Activated T-cell treated with anti-CD3 and anti-CD28 coated beads for 1 hour (primary cell): ENCODE results near the gene TCF7L2.
A peak's percentile ranks its signal among the peaks of the same experiment; 100 is the strongest.

Experiments used
- DNase-seq: peaks from one replicate; pipeline ENCODE4 v3.0.0-alpha.2; 2020; ENCODE audit warnings: low read depth

Gene TCF7L2

DNA sequence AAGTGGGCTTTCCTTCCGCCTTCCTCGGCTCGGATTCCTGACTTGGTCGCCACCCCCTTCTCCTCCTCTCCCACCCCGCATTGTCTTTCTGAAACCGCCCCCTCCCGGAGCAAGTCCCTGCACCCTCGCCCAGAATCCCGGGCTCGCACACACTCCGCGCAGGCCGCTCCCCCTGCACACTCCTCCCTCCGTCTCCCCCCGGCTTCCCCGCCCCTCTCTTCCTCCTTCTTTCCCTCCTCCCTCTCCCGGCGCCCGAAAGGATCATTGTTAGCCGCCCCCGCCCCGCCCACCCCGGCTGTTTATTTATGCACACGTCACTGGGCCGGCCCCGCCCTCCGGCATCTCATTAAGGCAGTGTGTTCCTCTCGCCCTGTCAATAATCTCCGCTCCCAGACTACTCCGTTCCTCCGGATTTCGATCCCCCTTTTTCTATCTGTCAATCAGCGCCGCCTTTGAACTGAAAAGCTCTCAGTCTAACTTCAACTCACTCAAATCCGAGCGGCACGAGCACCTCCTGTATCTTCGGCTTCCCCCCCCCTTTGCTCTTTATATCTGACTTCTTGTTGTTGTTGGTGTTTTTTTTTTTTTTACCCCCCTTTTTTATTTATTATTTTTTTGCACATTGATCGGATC, at the start of gene TCF7L2:
Gene TCF7L2, plus strand, starts transcription at position 373 of the 633 bp plus-strand sequence. CDS start 510 bp downstream, outside the sequence.
- DNase-seq = peak; percentile 48

DNA sequence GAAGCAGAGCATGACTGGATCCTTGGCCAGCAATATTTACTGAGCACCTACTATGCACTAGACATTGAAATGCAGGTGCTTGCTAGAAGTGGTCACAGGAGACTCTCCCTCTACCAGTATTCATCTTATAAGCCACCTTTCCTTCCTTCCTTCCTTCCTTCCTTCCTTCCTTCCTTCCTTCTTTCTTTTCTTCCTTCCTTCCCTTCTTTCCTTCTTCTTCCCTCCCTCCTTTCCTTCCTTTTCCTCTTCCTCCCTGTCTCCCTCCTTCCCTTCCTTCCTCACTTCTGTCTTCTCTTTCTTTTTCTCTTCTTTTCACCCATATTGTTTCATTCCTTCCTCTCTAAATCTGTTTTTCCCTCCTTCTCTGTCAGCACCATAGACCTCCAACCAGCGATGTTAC, 47.3 kb upstream of the TCF7L2 start:
- DNase-seq = no peak

DNA sequence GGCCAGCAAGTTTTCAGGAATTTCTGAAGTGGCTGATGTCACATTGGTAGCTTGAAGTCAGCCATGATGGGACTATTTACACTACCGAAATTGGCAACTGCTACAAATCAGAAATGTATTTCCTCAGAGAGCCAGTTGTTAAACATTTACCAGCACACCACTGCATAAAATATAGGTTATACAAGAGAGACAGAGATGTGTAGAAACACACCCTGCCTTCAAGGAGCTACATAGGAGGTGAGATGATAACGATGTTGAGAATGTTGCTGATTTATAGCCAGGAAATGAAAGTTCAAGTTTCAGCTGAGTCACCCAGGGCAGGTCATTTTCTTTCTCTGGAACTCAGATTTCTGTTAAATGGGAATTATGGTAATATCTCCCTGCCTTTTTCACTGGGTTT, 46.0 kb upstream of the TCF7L2 start:
- no peak for DNase-seq

DNA sequence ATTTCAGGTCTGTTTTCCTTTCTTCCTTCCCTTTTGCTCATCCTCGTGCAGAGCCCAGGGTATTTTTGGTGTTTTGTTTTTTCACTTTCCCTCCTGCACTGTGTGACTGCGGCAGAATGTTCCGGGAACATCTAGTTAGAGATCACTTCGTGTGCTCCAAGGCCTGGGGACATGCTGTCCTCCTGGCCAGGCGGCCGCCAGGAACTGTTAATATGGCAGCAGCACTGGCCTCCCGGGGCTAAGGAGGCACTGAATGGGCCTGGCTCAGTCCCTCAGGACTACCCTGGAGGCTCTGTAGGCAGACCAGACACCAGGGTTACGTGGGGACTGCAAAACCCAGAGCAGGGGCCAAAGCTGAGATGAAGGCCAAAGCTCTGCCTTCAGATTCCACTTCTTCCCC, 43.1 kb upstream of the TCF7L2 start:
- DNase-seq = no peak

DNA sequence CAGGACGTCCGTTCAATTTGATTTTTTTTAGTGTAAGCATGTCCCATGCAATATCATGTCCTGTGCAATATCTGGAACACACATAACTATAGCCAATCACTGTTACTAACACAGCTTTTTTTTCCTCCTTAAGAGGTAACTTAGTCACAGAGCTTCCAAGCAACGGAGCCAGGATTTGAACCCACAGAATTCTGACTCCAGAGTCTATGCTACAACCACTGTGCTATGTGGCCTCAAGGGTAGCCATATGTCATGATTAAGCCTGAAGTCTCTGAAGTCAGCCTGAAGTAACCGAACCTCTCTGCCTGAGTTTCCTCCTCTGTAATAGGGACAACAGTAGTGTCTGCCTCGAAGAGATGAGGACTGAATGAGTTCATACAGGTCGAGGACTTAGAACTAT, 42.2 kb upstream of the TCF7L2 start:
- no peak for DNase-seq

DNA sequence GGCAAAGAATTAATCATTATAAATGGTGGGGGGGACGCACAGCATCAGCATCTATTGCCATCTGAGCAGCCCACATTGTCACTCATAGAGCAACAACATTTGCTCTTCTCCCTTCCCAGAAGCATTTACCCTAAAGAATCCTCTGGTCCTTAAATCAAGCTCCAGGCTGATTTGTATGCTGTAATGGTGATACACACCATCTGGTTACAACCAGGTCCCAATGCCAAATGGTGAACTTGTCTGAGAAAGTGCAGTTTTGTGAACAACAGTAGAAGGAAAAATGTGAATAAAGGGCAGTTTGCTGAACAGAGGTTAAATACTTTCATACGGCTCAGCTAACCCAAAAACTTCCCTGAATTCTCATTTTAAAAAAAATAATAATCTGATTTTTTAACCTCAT, 38.8 kb upstream of the TCF7L2 start:
- no peak for DNase-seq

DNA sequence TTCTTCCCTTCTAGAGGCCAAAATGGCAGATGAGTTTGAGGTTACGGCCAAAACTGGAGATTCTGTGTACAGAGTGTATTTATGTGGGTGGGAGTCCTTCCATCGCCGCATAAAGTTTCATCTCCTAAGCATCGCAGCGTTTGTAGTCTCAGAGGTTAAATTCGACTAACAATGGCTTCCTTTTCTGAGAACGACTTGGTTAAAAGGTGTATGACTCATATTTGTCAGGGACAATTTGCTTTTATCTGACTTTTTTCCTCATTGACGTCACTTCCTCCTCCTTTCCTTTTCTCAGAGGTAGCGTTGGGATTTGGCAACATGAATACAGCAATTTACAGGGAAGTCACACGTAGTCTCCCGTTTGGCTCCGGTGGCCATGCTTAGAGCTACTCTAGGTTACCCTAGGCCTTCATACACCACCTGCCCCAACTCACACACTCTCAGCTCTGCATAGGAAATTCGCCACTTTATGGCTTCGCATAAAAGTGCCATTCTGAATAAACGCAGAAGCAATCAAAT, 37.6 kb upstream of the TCF7L2 start:
- DNase-seq = no peak

DNA sequence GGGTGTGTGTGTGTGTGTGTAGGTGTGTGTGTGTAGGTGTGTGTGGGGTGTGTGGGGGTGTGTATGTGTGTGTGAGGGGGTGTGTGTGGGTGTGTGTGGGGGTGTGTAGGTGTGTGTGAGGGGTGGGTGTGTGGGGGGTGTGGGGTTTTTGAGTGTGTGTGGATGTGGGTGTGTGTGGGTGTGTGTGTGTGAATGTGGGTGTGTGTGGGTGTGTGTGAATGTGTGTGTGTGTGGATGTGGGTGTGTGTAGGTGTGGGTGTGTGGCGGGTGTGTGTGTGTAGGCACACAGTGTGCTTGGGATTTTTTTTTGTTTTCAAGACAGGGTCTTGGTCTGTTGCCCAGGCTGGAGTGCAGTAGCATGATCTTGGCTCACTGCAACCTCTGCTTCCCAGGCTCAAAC, 36.8 kb upstream of the TCF7L2 start:
- no peak for DNase-seq

DNA sequence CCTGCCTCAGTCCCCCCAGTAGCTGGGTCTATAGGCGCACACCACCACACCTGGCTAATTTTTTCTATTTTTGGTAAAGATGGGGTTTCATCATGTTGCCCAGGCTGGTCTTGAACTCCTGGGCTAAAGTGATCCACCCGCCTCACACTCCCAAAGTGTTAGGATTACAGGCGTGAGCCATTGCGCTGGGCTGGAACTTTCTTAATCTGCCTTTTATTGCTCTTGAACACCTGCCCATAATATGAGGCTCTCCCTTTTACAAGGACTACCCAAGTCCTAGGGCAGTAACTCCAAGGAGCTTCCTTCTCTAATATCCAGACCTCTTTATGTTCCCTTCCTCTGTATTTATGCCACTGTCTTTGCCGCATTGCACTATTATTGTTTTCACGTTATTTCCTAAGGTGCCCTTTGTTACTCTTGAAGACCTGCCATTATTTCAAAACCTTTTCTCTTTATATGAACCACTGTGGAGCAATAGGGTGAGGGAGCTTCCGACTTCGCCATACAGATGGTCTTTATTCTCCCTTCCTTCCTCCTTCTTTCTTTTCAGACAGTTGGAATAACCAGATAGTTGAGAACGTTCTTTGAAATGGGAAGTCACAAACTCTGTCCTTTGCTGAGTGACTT, 36.3 kb upstream of the TCF7L2 start:
- DNase-seq = no peak

DNA sequence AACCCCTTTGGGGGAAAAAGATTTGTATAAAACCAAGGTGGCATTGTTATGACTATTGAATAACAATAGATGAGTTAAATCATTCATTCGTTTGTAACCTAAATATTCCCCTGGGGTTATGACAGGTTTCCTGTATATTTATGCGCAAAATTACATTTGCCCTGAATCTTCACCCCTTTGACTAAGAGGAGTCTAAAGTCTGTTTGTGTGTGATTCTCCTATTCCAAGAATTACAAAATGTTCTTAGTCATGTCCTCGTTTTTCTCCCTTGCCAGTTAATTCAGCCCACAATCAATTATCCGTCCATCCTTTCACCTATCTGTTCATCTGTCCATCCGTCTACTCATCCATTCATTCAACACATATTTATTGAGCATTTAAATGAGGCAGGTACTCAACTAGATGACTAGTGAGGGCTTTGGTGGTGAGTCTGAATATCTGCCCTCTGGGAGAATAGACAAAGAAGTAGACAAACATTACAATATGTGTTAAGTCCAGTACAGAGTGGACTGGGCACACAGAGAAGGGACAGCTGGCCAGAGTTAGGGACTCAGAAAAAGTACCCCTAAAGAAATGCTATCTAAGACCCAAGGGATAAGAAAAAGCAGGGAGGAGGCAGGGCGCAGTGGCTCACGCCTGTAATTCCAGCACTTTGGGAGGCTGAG, 35.6 kb upstream of the TCF7L2 start:
- DNase-seq = no peak

DNA sequence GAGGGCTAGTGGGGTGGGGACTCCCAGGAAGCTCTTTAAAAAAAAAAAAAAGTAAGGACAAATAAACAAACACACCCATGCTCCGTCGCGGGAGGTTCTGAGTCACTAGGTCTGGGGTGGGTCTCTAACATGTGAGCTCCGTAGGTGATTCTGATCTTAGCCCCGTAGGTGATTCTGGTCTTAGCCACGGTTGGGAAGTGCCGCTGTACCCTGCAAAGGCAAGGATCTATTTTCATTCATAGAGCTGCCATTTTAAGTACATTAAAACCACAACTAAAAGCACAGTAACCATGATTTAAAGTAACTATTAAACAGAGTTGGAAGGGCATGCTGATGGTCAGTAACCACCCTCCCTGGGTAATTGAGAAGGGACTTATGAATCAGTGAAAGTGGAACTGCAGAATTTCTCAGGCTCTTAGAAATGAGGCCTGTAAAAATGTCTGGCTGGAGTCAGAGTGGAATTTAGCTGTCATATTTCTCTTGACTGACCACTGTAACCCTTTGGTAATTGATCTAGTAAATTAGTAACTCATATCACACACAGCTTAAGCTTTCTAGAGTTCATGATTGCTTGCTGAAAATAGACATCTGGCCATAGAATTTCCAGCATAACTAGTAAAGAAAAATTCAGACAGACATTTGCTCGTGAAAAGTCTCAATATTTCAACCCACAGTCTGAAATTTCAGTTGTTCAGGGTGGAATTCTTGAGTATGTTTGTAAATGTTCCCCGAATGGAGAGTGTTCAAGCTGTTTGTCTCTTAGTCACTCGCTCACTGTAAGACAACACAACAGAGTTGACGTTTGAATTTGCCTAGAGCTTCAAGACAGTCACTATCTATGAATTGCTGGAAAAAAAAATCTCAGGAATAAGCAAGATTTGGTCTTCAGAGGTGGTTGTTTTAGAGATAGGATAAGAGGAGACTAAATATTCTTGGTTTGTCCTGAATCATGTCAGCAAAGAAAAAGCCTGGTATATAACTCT, 34.2 kb upstream of the TCF7L2 start:
- DNase-seq = no peak

DNA sequence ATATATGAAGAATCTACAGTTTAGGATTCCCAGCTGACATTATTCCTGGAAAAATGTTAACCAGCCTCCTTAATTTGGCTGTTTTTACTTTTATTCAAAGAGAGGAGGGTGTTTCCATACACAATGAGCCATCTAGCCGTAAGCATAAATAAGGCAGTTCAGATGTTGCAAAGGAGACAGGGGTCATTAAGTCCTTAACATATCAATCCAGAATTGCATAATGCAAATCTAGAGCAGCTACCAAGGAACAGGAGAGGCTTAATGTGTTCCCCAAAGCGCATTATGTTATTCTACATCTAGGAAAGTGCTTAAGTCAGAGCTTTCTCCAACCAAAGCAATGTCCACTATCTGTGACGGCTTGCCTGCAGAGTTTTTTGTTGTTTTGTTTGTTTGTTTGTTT, 32.4 kb upstream of the TCF7L2 start:
- no peak for DNase-seq

DNA sequence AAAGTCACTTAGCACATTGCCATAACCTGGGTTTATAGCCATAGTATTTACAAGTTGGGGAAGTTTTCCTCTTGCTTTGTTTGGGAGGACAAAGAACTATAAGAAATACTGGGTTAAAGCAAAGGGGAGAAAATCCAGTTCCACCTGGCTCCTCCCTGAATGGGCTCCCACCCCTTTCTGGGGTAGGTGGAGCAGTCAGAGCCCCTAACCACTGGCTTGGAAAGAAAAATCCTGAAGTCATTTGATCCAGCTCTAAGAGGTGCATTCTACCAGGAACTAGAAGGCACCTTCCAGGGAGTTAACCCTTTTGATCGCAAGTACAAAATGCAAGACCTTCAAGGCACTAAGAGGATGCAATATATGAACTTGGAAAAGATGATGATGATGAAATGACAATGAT, 31.3 kb upstream of the TCF7L2 start:
- DNase-seq = no peak

DNA sequence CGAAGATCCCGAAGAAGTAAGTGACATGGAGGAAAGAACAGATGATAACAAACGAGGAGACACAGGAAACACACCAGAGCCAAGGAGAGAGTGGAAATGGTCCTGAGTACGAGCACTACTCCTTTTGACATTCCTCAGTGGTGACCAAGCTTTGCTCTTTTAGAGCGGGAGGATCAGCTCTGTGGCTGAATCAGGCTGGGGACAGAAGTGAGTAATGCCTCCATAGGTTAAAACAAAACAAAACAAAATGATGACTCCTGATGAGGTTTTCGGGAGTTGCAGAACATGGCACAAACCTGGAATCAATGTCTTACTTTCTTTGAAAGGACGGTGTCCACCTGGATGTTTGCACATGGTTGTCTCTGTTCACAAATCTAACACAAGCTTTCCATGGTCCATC, 30.3 kb upstream of the TCF7L2 start:
- no peak for DNase-seq

DNA sequence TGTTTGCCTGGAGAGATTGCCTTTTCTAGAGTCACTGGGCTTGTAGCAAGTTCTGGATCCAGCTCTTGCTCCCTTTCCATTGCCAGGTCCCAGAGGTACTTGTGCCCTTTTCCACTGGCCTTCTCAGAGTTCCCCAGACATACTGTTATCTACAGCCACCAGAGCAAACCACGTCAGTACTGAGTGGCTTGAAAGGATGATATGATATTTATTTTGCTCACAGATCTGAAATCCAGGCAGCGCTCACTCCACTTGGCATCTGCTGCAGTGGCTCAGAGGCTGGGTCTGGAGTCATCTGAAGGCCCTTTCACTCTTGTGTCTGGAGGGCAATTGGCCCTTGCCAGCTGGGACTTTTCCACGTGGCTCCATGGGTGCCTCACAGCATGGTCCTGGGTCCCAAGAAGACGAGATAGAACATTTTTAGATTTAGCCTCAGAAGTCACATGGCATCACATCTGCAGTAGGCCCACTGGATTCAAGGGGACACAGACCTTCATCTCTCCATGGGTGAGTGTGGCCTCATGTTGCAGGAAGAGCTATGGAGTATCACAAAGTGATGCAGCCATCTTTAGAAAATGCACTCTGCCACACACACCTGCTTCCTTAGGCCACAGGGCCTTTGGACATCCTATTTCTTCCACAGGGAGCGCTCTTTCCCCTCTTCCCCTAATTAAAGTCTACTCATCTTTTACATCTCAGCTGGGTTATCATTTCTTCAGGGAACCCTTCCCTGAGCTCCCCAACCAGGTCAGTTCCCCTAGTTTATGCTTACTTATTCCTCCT, 22.9 kb upstream of the TCF7L2 start:
- DNase-seq = no peak

DNA sequence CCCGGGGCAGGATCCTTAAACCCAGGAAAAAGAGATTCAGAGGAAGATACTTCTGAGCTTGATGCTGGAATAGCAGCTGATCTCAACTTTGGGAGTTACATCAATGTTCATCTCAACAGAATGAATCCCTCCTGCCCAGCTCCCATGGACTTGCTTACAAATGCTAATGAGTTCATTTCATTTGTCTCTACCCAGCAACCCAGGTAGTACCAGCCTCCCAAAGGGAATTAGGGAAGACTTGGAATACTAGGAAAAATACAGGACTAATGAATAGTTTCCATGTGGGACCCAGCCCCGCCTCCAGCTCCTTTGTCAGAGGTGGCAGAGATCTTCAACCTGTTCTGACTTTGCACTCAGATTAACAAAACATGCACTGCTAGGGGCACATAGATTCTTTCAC, 22.1 kb upstream of the TCF7L2 start:
- DNase-seq = no peak

DNA sequence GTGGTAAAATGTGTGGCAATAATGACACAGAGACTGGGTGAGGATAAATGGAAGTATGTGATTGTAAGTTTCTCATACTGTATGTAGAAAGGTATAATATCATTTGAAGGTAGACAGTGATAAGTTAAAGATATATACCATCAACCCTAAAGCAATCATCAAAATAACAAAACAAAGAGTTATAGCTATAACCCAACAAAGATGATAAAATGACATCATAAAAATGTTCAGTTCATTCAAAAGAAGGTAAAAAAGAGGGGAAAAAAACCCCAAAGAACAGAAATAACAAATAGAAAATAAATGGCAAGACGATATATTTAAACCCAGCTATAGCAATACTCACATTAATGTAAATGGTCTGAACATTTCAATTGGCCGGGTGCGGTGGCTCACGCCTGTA, 17.4 kb upstream of the TCF7L2 start:
- no peak for DNase-seq

DNA sequence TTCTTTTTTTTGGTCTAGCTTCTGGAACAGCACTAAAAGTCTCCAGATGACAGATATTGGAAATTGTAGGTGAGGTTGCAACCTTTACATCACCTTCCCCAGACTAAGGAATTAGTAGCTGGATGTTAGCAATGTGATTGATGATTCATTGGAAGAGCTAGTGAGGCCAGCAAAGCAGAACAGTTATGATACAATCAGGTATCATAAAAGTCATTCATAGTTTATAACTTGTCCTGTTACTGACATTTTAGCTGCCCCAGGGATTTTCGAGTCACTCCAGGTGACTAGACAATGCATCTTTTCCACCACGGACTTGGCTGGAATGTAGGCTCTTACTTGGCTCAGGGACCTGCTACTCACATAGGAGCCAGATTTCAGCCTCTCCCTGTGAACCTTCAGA, 15.9 kb upstream of the TCF7L2 start:
- DNase-seq = no peak

DNA sequence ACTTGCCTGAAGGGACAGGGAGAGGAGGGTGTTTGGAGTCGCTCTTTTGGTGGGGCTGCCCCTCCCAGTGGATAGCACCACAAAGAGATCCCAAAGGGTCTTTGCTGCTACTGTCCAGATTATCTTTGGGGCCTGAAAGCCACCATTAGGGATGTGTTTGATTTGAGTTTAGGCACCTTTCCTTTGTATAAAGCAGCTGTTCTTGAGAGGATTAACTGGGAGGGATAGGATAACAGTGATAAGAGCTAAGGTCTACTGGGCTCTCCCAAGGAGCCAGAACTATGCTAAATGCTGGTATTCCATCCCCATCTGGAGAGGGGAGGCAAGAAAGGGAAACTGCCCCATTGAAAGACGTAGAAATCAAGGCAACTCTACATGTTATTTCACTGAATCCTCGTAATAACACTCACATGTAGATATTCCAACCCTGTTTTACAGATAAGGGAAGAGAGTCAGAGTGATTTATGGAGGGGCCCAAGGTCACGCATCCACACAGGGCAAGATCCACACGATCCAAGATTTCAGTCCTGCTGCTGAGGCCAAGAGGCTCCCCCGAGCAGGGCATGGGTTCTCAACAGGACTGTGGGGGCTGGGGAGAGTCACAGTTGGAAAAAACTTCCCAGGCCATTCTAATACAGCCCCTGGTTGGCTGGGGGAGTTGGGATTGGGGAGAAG, 11.1 kb upstream of the TCF7L2 start:
- DNase-seq = no peak

DNA sequence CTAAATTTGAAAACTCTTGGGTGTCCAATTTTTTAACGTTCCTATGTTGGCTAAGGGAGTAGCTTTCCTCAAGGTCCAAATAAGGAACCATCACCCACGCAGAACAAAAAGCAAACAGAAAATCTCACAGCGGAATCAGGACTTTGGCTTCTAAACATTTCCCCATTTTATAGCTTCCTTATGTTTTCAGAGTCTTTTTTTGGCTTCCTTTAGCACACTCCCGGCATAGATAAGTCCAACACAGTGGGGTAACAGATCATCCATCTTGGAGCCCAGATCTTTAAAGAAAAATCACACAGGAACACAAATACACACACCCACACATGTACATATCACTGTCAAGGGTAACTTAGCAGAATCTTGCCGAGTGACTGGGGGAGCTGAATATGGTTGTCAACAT, 4.2 kb upstream of the TCF7L2 start:
- no peak for DNase-seq

DNA sequence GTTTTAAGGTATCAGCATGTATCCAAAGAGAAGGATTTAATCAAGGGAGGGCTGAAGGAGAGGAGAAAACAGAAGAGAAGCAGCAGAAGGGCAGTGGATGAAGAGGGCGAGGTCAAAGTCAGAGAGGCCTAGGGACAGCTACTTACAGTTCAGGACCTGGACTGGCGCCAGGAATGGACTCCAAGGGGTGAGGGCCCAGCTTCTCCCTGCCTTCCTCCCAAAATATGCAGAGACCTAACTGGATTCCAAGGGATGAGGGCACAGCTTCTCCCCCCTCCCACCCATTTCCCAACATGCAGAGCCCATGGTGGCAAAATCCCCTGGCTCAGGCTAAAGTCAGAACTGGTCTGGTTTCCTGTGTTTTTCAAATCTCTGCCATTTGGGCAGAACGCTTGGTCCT, 3.4 kb upstream of the TCF7L2 start:
- DNase-seq = no peak
